K562 (cell line): ENCODE data around the gene PSMA8. TPM values are rescaled to one million over a fixed set of nuclear protein-coding genes. Genes with fewer than 3 reads are reported as not detected.

Experiments
- ATAC-seq: fragments of 200-7000 bp; cut with Tn5 transposase; 3 replicates; pipeline ENCODE4 v1.9.1; 2020; ENCODE audit warnings: moderate library complexity
- BruUV-seq: library from RNA; stranded (reverse); fragments of 400-500 nt; replicated peaks from 2 replicates; lab custom pipeline; 2021; lab: Mats Ljungman, UMichigan
- CTCF ChIA-PET: fragments of 300-600 bp; formaldehyde crosslinking; extraction: SDS; loops from one replicate; lab custom pipeline; 2021; ENCODE audit warnings: low intra/inter-chr PET ratio; lab: Yijun Ruan, JAX
- POLR2A ChIA-PET: fragments of 300-600, 350-650 bp; sonication (Branson Sonifier 250); formaldehyde crosslinking; extraction: SDS; loops from one replicate; lab custom pipeline; 2021; ENCODE audit warnings: antibody characterized with exemption, inconsistent platforms; lab: Yijun Ruan, JAX
- DNase-seq, 4 experiments: peaks; one replicate each; pipeline versions ENCODE4 v3.0.0 to v3.0.0-alpha.2; 2011 to 2018; ENCODE audit warnings: low spot score in 3 of 4, mixed read lengths in 3 of 4; ENCODE audit errors: extremely low read depth in 1 of 4
- FAIRE-seq: peaks from 2 replicates; lab custom pipeline; 2011; peaks lifted over from hg19 to GRCh38; lab: Jason Lieb, UNC
- H2AFZ ChIP-seq: 2 replicates; pipeline ENCODE4 v1.6.0; 2011; ENCODE audit warnings: low read depth, low read length, control low read depth, inconsistent platforms
- H3K27ac ChIP-seq: fragments of 200-600 bp; 3 replicates; pipeline ENCODE4 v1.8.0; 2011; ENCODE audit warnings: low read depth, mild to moderate bottlenecking, control low read depth, inconsistent platforms, low read length, moderate library complexity, mixed read lengths; ENCODE audit errors: extremely low read depth
- H3K27me3 ChIP-seq, 2 experiments: fragments of 300-600 bp in 1 of 2; 2 replicates in 1 of 2; 3 replicates in 1 of 2; pipeline versions ENCODE4 v1.6.0 to v1.8.0; 2011; ENCODE audit warnings: inconsistent platforms in 2 of 2, low read length in 2 of 2, mild to moderate bottlenecking in 1 of 2, mixed read lengths in 1 of 2, moderate library complexity in 1 of 2; ENCODE audit not compliant: control insufficient read depth in 2 of 2, insufficient read depth in 2 of 2
- H3K36me3 ChIP-seq: fragments of 300-600 bp; 3 replicates; pipeline ENCODE4 v1.8.0; 2011; ENCODE audit warnings: mild to moderate bottlenecking, low read length, inconsistent platforms; ENCODE audit not compliant: control insufficient read depth, insufficient read depth
- H3K4me1 ChIP-seq, 2 experiments: fragments of 200-600 bp in 1 of 2; replicated peaks in 1 of 2; 2 replicates in 1 of 2; 3 replicates in 1 of 2; pipeline versions ENCODE4 v1.5.1 to v1.8.0; 2011; ENCODE audit warnings: inconsistent platforms in 2 of 2, low read length in 2 of 2, mild to moderate bottlenecking in 1 of 2, mixed read lengths in 1 of 2, moderate library complexity in 1 of 2; ENCODE audit not compliant: control insufficient read depth in 2 of 2, insufficient read depth in 2 of 2
- H3K4me2 ChIP-seq: 2 replicates; pipeline ENCODE4 v1.6.1; 2011; ENCODE audit warnings: low read length, control low read depth, inconsistent platforms, mixed read lengths; ENCODE audit not compliant: insufficient read depth
- H3K4me3 ChIP-seq: fragments of 200-600 bp; sonication (generic), shearing (Covaris generic); 2 replicates; pipeline ENCODE4 v1.5.1; 2016; ENCODE audit warnings: control low read depth, inconsistent platforms
- H3K79me2 ChIP-seq: fragments of 200-600 bp; 3 replicates; pipeline ENCODE4 v1.8.0; 2011; ENCODE audit warnings: low read length, inconsistent platforms; ENCODE audit not compliant: control insufficient read depth, insufficient read depth
- H3K9ac ChIP-seq, 2 experiments: 2 replicates each; pipeline versions ENCODE4 v1.6.0 to v1.6.1; 2011; ENCODE audit warnings: low read depth in 2 of 2, low read length in 2 of 2, control low read depth in 1 of 2, inconsistent platforms in 1 of 2, mild to moderate bottlenecking in 1 of 2, mixed read lengths in 1 of 2; ENCODE audit not compliant: insufficient read depth in 1 of 2
- H3K9me1 ChIP-seq: one replicate; pipeline ENCODE4 v1.6.0; 2011; ENCODE audit warnings: inconsistent platforms, mild to moderate bottlenecking, low read length, moderate library complexity; ENCODE audit not compliant: control insufficient read depth, insufficient read depth
- H3K9me3 ChIP-seq: replicated peaks from 2 replicates; pipeline ENCODE4 v1.5.1; 2011; ENCODE audit warnings: low read depth, low read length, inconsistent platforms; ENCODE audit not compliant: control insufficient read depth, insufficient read depth
- H4K20me1 ChIP-seq: replicated peaks from 2 replicates; pipeline ENCODE4 v1.6.1; 2011; ENCODE audit warnings: low read length, inconsistent platforms, mixed read lengths; ENCODE audit not compliant: control insufficient read depth, insufficient read depth
- ARHGAP35 ChIP-seq: fragments of 450-650 bp; IDR thresholded peaks from 2 replicates; pipeline ENCODE4 v1.6.1; 2018; ENCODE audit not compliant: partially characterized antibody
- CREM ChIP-seq: IDR thresholded peaks from 2 replicates; pipeline ENCODE4 v1.6.1; 2014; ENCODE audit warnings: antibody characterized with exemption, low read depth
- ELF1 ChIP-seq: fragments of 200-800 bp; sonication (Bioruptor generic); IDR thresholded peaks from 2 replicates; pipeline ENCODE4 v1.6.1; 2016; ENCODE audit warnings: missing genetic modification characterization, missing compliant biosample characterization
- EWSR1 ChIP-seq: fragments of 450-650 bp; IDR thresholded peaks from 2 replicates; pipeline ENCODE4 v1.6.1; 2018; ENCODE audit warnings: borderline replicate concordance, mild to moderate bottlenecking, low read depth, moderate library complexity; ENCODE audit not compliant: partially characterized antibody
- NBN ChIP-seq: fragments of 450-650 bp; IDR thresholded peaks from 2 replicates; pipeline ENCODE4 v1.6.1; 2016; ENCODE audit warnings: low read depth, mild to moderate bottlenecking
- SNAPC5 ChIP-seq: fragments of 250-450 bp; sonication (Bioruptor Pico); IDR thresholded peaks from 2 replicates; pipeline ENCODE4 v1.8.0; 2021; ENCODE audit warnings: moderate library complexity, mild to moderate bottlenecking, inconsistent platforms
- TCF15 ChIP-seq: fragments of 250-450 bp; sonication (Bioruptor Pico); IDR thresholded peaks from 2 replicates; pipeline ENCODE4 v1.8.0; 2022; ENCODE audit warnings: moderate library complexity, mild to moderate bottlenecking, inconsistent platforms
- in situ Hi-C: fragments of 300-500 bp; cut with MboI; formaldehyde crosslinking; loops from 4 replicates; pipeline ENCODE4 v1.15.0; 2018; ENCODE audit warnings: inconsistent platforms, mixed read lengths
- intact Hi-C: fragments of 100-400 bp; cut with micrococcal nuclease; formaldehyde crosslinking; loops from 2 replicates; pipeline ENCODE4 v1.14.2; 2022
- polyA plus RNA-seq, 8 experiments: library from polyadenylated mRNA; depleted of rRNA in 4 of 8; stranded (reverse) in 5 of 8; unstranded in 3 of 8; fragments of >200 nt; fragmentation: Nextera tagmentation in 2 of 8; fragmentation: Illumina TruSeq in 1 of 8; extraction: Ambion mirVana in 2 of 8; extraction: Trizol in 1 of 8; gene quantifications; 2 replicates each; pipeline versions ENCODE4 v1.2.1 to v1.2.3, GENCODE V29; 2011 to 2014; ENCODE audit warnings: inconsistent platforms in 1 of 8, missing spikeins in 1 of 8
- total RNA-seq, 7 experiments: library from RNA; depleted of rRNA in 6 of 7; stranded (reverse); fragments of >200 nt in 6 of 7; fragmentation: Illumina TruSeq in 2 of 7; extraction: Trizol in 2 of 7; gene quantifications; 2 replicates each; pipeline versions ENCODE4 v1.2.1 to v1.2.3, GENCODE V29; 2011 to 2021; ENCODE audit warnings: low replicate concordance in 1 of 7
- TF ChIP-seq, protein P1 (sequence below): fragments of 250-450 bp; sonication (Bioruptor Pico); IDR thresholded peaks from 2 replicates; pipeline ENCODE4 v1.4.0; 2020
- TF ChIP-seq, protein P2 (sequence below): fragments of 250-450 bp; sonication (Bioruptor Pico); IDR thresholded peaks from 2 replicates; pipeline ENCODE4 v1.8.0; 2022; ENCODE audit warnings: inconsistent platforms, mild to moderate bottlenecking, moderate library complexity, borderline replicate concordance
- TF ChIP-seq, protein P3 (sequence below): fragments of 450-650 bp; IDR thresholded peaks from 2 replicates; pipeline ENCODE4 v1.6.1; 2017; ENCODE audit warnings: antibody characterized with exemption, mild to moderate bottlenecking

PSMA8 gene
- total and polyA plus RNA-seq, 9 of the 15 experiments (the other 6 are each of a cell fraction or from before 2014, with no cell fraction given) = not detected

DNA sequence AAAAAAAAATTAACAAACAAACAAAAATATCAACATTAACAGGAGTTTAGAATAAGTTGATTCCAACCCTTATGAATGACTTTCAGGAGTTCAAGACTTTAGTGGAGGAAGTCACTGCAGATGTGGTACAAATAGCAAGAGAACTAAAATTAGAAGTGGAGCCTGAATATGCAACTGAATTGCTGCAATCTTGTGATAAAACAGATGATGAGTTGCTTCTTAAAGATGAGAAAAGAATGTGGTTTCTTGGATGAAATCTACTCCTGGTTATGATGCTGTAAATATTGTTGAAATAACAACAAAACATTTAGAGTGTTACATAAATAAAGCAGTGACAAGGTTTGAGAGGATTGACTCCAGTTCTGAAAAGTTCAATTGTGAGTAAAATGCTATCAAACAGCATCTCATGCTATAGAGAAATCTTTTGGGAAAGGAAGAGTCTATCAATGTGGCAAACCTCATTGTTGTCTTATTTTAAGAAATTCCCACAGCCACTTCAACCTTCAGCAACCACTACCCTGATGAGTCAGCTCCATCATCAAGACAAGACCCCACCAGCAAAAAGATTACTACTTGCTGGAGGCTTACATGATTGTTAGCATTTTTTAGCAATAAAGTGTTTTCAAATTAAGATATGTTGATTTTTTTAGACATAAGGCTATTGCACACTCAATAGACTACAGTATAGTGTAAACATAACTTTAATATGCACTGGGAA lies 49.9 kb downstream of the PSMA8 start:
- Histone ChIP-seq H3K4me3 (no peak overlapping the region), H2AFZ (no peak overlapping the region), H3K4me2 (no peak overlapping the region), H4K20me1 (no peaks in the 10 kb centered on the region), H3K9me3 (no peaks in the 10 kb centered on the region), H3K79me2 (no peaks in the 10 kb centered on the region), H3K9me1 (no peaks in the 10 kb centered on the region), H3K9ac (no peak overlapping the region), H3K27ac (no peak overlapping the region), H3K27me3 (peaks cover 0 to 6% of the 10 kb centered on the region in 2 experiments; a peak in 3 of 5 replicates), H3K36me3 (no peaks in the 10 kb centered on the region), H3K4me1 (no peaks in the 10 kb centered on the region)
- CTCF ChIA-PET = no interaction called here
- POLR2A ChIA-PET = no interaction called here
- DNase-seq = no peak
- in situ Hi-C loops (no loop called here), intact Hi-C loops (no loop called here)
- no TSS peak for BruUV-seq
- no peak for FAIRE-seq
- no peak for ATAC-seq
- no peak for TF ChIP-seq TCF15 (CRISPR knock-in tag)
- TF ChIP-seq, protein P1, sequence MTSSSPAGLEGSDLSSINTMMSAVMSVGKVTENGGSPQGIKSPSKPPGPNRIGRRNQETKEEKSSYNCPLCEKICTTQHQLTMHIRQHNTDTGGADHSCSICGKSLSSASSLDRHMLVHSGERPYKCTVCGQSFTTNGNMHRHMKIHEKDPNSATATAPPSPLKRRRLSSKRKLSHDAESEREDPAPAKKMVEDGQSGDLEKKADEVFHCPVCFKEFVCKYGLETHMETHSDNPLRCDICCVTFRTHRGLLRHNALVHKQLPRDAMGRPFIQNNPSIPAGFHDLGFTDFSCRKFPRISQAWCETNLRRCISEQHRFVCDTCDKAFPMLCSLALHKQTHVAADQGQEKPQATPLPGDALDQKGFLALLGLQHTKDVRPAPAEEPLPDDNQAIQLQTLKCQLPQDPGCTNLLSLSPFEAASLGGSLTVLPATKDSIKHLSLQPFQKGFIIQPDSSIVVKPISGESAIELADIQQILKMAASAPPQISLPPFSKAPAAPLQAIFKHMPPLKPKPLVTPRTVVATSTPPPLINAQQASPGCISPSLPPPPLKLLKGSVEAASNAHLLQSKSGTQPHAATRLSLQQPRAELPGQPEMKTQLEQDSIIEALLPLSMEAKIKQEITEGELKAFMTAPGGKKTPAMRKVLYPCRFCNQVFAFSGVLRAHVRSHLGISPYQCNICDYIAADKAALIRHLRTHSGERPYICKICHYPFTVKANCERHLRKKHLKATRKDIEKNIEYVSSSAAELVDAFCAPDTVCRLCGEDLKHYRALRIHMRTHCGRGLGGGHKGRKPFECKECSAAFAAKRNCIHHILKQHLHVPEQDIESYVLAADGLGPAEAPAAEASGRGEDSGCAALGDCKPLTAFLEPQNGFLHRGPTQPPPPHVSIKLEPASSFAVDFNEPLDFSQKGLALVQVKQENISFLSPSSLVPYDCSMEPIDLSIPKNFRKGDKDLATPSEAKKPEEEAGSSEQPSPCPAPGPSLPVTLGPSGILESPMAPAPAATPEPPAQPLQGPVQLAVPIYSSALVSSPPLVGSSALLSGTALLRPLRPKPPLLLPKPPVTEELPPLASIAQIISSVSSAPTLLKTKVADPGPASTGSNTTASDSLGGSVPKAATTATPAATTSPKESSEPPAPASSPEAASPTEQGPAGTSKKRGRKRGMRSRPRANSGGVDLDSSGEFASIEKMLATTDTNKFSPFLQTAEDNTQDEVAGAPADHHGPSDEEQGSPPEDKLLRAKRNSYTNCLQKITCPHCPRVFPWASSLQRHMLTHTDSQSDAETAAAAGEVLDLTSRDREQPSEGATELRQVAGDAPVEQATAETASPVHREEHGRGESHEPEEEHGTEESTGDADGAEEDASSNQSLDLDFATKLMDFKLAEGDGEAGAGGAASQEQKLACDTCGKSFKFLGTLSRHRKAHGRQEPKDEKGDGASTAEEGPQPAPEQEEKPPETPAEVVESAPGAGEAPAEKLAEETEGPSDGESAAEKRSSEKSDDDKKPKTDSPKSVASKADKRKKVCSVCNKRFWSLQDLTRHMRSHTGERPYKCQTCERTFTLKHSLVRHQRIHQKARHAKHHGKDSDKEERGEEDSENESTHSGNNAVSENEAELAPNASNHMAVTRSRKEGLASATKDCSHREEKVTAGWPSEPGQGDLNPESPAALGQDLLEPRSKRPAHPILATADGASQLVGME = no peak
- TF ChIP-seq CREM = no peak
- TF ChIP-seq EWSR1 = no peak
- TF ChIP-seq SNAPC5 = no peak
- TF ChIP-seq, protein P2, sequence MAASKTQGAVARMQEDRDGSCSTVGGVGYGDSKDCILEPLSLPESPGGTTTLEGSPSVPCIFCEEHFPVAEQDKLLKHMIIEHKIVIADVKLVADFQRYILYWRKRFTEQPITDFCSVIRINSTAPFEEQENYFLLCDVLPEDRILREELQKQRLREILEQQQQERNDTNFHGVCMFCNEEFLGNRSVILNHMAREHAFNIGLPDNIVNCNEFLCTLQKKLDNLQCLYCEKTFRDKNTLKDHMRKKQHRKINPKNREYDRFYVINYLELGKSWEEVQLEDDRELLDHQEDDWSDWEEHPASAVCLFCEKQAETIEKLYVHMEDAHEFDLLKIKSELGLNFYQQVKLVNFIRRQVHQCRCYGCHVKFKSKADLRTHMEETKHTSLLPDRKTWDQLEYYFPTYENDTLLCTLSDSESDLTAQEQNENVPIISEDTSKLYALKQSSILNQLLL (CRISPR knock-in tag) = no peak
- no peak for TF ChIP-seq ELF1 (tag)
- no peak for TF ChIP-seq ARHGAP35
- no peak for TF ChIP-seq NBN
- TF ChIP-seq, protein P3, sequence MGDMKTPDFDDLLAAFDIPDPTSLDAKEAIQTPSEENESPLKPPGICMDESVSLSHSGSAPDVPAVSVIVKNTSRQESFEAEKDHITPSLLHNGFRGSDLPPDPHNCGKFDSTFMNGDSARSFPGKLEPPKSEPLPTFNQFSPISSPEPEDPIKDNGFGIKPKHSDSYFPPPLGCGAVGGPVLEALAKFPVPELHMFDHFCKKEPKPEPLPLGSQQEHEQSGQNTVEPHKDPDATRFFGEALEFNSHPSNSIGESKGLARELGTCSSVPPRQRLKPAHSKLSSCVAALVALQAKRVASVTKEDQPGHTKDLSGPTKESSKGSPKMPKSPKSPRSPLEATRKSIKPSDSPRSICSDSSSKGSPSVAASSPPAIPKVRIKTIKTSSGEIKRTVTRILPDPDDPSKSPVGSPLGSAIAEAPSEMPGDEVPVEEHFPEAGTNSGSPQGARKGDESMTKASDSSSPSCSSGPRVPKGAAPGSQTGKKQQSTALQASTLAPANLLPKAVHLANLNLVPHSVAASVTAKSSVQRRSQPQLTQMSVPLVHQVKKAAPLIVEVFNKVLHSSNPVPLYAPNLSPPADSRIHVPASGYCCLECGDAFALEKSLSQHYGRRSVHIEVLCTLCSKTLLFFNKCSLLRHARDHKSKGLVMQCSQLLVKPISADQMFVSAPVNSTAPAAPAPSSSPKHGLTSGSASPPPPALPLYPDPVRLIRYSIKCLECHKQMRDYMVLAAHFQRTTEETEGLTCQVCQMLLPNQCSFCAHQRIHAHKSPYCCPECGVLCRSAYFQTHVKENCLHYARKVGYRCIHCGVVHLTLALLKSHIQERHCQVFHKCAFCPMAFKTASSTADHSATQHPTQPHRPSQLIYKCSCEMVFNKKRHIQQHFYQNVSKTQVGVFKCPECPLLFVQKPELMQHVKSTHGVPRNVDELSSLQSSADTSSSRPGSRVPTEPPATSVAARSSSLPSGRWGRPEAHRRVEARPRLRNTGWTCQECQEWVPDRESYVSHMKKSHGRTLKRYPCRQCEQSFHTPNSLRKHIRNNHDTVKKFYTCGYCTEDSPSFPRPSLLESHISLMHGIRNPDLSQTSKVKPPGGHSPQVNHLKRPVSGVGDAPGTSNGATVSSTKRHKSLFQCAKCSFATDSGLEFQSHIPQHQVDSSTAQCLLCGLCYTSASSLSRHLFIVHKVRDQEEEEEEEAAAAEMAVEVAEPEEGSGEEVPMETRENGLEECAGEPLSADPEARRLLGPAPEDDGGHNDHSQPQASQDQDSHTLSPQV = no peak
